HG03442 (cell line): ENCODE data around the gene TPRG1.
A peak's percentile ranks its signal among the peaks of the same experiment; 100 is the strongest.

ENCODE experiments used
- ATAC-seq: cut with Tn5 transposase; IDR thresholded peaks from one replicate; pipeline ENCODE4 v1.9.1; 2021; ENCODE audit warnings: mild to moderate bottlenecking, moderate library complexity; ENCODE audit not compliant: unreplicated experiment

Gene TPRG1

GRCh38 chr3:189227249-189227648 lies 55.5 kb downstream of the TPRG1 start:
- no peak for ATAC-seq

DNA sequence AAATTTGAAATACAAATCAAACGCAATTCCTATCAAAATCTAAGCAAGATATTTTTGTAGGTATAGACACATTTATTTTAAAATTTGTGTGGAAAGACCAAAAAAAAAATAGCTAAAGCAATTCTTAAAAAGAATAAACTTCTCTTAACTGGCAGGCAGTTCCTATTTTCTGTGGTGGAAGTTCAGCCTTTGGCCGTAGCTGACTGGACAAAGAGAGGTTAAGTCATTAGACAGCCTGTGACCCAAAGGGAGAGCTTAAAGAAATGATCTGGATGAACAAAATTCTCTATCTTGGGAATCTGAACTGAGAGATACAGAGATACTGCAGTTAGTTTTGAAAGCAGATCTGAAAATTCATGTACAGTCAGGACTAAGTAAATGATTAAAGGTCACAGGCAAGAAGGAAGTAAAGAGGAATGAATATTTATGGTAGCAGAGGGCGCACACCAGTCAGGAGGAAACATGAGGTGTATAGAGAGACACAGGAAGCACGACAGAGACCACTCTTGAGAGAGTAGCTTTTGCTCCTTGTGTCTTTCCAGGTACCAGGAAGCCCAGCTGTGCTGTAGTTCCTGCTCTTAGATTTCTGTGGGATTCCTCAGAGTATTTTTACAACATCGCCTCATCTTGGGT lies 57.5 kb downstream of the TPRG1 start:
- no peak for ATAC-seq

GRCh38 chr3:189232790-189233189 lies 61.0 kb downstream of the TPRG1 start:
- ATAC-seq: no peak

DNA sequence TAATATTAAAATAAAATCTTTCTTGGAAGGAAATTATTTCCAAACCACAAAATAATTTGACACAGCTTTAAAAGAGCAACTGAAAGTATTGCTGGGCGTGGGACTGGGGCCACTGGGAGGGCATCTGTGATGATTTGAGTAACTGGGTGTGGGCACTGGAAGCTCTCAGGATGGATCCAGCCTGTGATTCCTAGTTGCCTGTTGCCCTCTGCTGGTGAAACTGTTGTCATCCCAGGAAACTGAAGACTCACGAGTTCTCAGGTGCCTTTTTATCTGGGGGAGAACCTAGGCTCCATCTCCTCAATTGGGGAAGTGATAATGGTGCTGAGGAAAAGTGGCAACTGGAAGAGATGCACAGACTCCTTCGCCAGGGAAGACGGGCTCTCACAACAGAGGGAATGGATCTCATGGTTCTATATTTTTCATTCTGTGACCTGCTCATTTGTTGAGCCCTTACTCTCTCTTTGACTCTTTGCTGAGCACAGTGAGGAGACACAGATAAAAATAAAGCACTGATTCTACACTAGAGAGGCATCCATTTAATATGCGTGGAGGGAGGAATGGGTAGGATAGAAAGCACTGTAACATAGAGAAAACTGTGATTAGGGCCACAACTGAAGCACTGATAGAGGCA lies 61.6 kb downstream of the TPRG1 start:
- ATAC-seq: no peak

DNA sequence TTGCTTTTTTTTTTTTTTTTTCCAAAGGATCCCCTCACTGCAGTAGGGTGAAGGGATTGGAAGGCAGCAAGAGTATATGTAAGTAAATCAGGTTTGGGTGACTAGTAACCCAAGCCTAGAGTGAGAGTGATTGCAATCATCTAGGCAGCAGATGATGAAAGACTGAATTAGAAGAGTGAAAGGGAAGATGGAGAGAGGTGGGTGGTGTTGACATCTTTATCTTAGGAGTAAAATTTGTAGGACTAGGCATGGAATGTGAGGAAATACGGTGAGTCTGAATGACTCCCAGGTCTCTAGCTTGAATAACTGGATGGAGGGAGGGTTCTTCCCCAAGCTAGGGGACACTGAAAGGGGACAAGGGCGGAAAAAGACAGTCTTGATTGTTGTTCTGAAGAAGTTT lies 63.4 kb downstream of the TPRG1 start:
- no peak for ATAC-seq

DNA sequence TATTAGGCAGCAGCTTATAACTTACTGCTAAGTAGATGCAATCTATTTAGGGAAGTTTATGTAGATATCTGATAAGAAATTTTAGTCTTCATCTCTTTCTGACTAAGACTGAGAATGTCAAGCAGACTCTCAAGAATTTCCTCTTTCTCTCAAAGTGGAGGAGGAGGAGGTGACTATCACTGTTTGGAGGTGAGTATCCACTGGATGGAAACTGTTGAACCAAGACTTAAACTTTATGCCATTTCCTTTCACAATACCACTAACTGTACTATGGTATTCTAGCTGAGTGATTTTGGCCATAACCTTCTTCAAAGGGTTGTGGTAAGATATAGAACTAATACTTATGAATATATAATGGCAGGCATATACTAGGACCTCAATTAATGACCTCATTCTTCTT lies 64.6 kb downstream of the TPRG1 start:
- ATAC-seq: peak; percentile 65

GRCh38 chr3:189237526-189237925 lies 65.8 kb downstream of the TPRG1 start:
- no peak for ATAC-seq

GRCh38 chr3:189238071-189238470 lies 66.3 kb downstream of the TPRG1 start:
- no peak for ATAC-seq

- ATAC-seq: no peak
Observed at GRCh38 chr3:189239616-189240015, 67.8 kb downstream of the TPRG1 start.

DNA sequence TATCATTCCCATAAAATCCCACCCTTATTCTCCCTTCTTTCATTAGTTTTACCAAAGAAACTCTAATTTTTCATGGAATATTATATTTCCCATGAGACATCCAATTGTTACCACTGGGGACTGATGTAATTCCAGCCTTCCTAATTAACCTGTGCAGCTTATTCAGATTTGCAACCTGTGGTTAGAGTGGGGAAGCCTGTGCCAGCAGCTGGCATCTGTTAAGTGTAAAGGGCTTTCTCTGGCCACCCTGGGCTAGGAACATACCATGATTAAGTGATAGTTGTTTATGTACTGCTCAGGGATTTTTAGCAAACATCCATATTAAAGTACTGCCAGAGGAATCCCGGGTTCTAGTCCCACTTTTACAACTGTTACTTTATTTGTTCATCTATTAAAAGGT lies 78.2 kb downstream of the TPRG1 start:
- ATAC-seq: no peak

- no peak for ATAC-seq
Observed at GRCh38 chr3:189258261-189258660, 86.5 kb downstream of the TPRG1 start.

GRCh38 chr3:189260556-189261493 lies 89.1 kb downstream of the TPRG1 start:
- no peak for ATAC-seq

- ATAC-seq: peak; percentile 45
Observed at GRCh38 chr3:189262746-189263145, 91.0 kb downstream of the TPRG1 start.

DNA sequence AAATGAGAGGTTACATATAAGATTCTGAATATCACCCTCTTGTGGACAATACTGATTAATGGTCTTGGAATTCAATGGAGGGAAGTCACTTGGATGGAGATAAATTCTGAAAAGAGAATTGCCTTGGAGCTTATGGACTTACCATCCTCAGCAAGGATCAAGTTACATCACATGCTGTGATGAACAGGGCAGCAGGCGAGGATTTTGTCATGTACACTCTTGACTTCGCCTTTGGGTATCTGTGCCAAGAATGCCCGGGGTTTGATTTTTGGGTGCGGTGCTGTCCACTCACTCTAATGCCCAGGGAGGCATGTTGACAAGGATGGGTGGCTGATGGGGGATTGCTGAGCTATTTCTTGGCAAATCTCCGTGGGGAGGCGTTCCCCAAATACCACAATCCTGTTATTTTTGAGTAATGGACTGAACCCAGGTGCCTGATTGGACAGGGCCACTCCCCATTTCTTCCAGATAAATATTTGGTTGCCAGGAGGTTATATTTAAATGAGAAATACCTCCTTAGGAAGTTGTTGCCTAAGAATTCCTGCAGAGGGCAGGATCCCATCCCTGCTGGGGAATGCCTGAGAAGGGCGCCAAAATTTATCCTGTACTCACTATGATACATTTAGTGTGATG lies 96.3 kb downstream of the TPRG1 start:
- ATAC-seq: no peak

DNA sequence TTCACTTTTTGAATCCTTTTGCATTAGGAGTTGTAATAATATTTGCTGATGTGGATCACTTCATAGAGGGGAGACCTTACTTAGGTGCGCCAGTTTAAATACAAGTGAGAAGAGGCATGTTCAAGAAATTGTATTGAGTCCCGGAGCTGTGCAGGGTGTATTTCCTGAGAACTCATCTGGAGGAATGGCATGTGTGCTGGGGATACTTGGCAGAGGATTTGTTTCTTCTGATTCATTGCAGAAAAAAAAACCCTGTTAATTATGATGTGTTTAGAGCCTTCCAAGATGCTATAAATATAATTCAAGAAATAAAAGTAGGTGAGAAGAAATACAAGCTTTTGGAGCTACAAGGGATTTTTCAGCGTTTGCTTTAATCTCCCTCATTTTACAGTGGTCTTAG lies 97.6 kb downstream of the TPRG1 start:
- no peak for ATAC-seq

GRCh38 chr3:189270248-189270832 lies 98.6 kb downstream of the TPRG1 start:
- ATAC-seq: peak; percentile 92

DNA sequence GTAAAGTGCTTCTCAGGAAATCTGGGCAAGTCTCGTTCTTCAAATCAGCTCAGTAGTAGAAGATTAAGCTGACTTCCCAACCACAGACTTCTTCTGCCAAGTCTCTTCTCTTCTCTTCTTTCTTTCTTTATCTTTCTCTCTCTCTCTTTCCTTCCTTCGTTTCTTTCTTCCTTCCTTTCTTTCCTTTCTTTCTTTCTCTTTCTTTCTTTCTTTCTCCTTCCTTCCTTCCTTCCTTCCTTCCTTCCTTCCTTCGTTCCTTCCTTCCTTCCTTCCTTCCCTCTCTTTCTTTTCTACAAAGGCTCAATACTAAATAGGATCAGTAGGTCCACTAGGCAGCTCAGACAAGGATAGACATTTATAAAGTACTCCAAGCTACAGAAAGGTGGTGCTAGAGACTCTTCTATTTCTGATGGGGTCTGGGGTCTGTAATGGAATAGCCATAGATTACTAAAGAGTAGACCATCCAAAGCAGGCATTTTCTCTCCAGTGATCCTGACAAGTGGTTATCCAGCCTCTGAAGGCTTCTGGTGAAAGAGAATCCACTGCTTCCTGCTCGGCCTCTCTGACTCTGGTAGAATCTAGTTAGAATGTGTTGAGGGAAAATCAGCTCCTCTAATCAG lies 100.8 kb downstream of the TPRG1 start:
- ATAC-seq: peak; percentile 36

DNA sequence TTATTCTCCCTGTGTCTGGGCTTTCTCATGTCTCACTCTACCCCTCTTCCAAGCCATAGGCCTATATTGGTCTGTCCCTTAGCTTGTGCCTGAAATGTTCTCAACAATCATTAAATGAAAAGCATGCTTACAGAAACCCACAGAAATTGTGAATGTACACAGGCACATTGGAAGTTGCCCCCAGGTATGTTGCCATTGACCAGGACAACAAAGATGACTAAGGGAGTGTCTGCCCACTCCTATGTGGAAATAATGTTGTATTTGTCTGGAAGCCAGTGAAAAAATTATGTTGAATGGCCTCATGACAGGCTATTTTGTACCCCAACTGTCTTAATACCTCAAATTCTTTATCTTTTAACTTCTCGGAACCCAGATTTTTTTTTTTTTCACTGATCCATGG lies 102.0 kb downstream of the TPRG1 start:
- no peak for ATAC-seq

GRCh38 chr3:189275182-189275581 lies 103.4 kb downstream of the TPRG1 start:
- ATAC-seq: no peak

DNA sequence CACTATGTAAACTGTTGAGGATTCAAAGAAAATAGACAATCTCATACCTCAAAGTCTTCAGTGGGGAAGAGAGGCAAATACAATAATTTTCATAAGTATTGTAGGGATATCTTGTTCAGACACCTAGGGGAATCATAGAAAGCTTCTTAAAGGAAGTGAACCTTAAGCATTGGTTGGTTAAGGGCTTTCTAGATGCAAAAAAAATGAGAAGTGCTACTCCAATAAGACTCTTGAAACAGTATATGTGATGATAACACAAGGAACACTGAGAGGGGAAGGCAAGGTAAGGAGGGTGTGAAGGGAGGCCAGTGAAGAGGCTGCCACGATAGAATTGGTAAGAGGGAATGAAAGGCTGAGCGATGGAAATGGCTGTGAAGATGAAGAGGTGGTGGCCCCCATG lies 104.1 kb downstream of the TPRG1 start:
- no peak for ATAC-seq
